AG04449 (cell line): ENCODE results near the gene MEI1.

Experiments used
- CTCF ChIA-PET: fragments of 350-600 bp; formaldehyde crosslinking; extraction: SDS; loops from one replicate; lab custom pipeline; 2021; ENCODE audit warnings: antibody characterized with exemption; lab: Yijun Ruan, JAX
- POLR2A ChIA-PET: fragments of 400-600, 350-600 bp; formaldehyde crosslinking; extraction: SDS; loops from one replicate; lab custom pipeline; 2020; ENCODE audit warnings: antibody characterized with exemption, inconsistent platforms; lab: Yijun Ruan, JAX
- DNase-seq: peaks from one replicate; pipeline ENCODE4 v3.0.0-alpha.2; 2010; ENCODE audit warnings: low read depth, low spot score
- H3K4me3 ChIP-seq: 2 replicates; pipeline ENCODE4 v1.5.1; 2011; ENCODE audit warnings: low read depth, mild to moderate bottlenecking, control low read depth, low read length
- TF ChIP-seq, protein P1 (sequence below): IDR thresholded peaks from one replicate; pipeline ENCODE4 v1.5.1; 2011; ENCODE audit warnings: mild to moderate bottlenecking, moderate library complexity, low read length, control low read depth, inconsistent platforms; ENCODE audit not compliant: insufficient read depth; ENCODE audit errors: missing control alignments

MEI1 gene

DNA sequence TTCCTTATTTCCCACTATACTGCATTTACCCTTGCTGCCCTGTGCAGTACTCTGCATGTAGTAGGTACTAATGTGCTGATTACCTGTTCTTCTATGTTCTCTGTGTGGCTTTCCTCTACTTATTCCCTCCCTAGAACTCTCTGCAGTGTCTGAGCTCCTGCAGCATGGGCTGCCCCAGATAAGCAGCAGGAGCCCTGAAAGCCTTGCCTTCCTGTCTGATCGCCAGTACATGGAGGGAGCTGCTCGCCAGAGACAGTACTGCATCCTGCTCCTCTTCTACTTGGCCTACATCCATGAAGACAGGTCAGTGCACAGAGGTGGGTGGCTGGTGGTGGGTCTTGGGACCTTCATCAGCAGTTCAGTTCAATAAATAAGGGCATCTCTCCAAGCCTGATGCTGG, 58.9 kb downstream of the MEI1 start:
- POLR2A ChIA-PET, result no interaction called here
- no peak overlapping the region for H3K4me3 ChIP-seq
- no peak for DNase-seq
- TF ChIP-seq, protein P1, sequence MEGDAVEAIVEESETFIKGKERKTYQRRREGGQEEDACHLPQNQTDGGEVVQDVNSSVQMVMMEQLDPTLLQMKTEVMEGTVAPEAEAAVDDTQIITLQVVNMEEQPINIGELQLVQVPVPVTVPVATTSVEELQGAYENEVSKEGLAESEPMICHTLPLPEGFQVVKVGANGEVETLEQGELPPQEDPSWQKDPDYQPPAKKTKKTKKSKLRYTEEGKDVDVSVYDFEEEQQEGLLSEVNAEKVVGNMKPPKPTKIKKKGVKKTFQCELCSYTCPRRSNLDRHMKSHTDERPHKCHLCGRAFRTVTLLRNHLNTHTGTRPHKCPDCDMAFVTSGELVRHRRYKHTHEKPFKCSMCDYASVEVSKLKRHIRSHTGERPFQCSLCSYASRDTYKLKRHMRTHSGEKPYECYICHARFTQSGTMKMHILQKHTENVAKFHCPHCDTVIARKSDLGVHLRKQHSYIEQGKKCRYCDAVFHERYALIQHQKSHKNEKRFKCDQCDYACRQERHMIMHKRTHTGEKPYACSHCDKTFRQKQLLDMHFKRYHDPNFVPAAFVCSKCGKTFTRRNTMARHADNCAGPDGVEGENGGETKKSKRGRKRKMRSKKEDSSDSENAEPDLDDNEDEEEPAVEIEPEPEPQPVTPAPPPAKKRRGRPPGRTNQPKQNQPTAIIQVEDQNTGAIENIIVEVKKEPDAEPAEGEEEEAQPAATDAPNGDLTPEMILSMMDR, result no peak
- CTCF ChIA-PET, result interaction anchor here (1.3 to 4.8 kb wide), 2 partner anchors 11 to 183 kb away, joined by 5 to 33 read pairs; no protein-coding TSS in a partner anchor

DNA sequence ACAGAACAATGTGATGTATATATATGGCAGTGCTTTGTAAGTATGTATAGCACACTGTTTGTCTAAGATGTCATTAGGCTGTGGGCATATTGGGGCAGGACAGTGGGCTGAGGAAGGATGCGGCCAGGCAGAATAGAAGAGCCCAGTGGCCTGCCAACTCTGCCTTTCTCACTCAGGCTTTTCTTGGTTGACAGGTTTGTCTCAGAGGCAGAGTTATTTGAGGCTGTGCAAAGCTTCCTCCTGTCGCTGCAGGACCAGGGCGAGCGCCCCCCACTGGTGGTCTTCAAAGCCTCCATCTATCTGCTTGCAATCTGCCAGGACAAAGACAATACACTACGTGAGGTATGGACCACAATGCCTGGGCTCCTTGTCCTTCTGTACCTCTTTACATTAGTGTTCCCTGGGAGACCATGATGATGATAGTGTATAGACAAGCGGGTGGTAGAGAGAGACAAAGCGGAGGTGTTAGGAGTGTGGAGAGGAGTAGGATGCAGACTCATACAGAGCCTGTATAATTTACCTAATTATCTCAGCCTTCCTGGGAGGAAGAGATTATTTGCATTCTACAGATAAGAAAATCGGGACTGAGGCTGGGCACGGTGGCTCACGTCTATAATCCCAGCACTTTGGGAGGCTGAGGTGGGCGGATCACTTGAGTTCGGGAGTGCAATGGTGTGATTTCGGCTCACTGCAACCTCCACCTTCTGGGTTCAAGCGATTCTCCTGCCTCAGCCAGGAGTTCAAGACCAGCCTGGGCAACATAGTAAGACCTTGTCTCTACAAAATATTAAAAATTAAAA, 63.9 kb downstream of the MEI1 start:
- DNase-seq, result no peak
- TF ChIP-seq, protein P1, result peak; percentile 33
- CTCF ChIA-PET, result interaction anchor here (0.9 to 1.0 kb wide), 3 partner anchors 17 to 66 kb away, joined by 3 to 5 read pairs (median 3); no protein-coding TSS in a partner anchor
- POLR2A ChIA-PET, result no interaction called here
- no peak overlapping the region for H3K4me3 ChIP-seq

- no peak for DNase-seq
- CTCF ChIA-PET, result interaction anchor here (0.9 to 2.5 kb wide), 4 partner anchors 8 to 159 kb away, joined by 3 to 15 read pairs (median 4); no protein-coding TSS in a partner anchor
- TF ChIP-seq, protein P1, result no peak
- POLR2A ChIA-PET, result no interaction called here
- H3K4me3 ChIP-seq, result no peak overlapping the region
These were observed 67.2 kb downstream of the MEI1 start for GRCh38 chr22:41766476-41766875.

GRCh38 chr22:41768430-41768829, 69.1 kb downstream of the MEI1 start:
- ChIA-PET CTCF (interaction anchor here (1.9 to 2.5 kb wide), 3 partner anchors 13 to 172 kb away, joined by 6 to 15 read pairs (median 6); no protein-coding TSS in a partner anchor), POLR2A (no interaction called here)
- no peak overlapping the region for H3K4me3 ChIP-seq
- no peak for DNase-seq
- TF ChIP-seq, protein P1, result no peak

DNA sequence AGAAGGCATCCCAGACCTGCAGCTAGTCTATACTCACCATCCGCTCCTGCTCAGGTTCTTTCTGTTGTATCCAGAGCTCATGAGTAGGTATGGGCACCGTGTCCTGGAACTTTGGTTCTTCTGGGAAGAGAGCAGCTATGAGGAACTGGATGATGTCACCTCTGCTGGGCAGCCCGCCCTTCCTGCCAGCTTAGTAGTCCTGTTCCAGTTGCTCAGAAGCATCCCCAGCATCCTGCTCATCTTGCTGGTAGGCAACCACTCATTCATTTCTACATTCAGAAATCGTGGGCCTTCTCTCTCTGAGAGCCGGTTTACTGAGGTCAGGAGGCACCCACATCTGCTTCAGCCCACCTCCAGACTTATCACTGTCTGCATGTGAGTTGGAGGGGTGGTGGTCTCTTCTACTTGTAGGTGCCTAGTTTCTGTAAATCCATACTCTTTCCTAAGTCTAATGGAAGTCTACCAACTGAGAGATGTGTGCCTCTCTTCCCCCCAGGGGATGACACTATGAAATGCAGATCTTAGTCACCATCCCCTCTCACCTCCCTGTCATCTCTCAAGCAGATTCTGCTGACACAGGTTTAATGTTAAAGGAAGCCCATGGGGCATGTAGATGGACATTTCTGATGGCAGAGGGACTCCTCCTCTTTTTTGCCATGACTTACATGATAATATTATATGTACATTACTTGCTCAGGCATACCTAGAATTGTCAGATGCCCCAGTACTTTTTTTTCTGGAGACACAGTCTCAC, 71.6 kb downstream of the MEI1 start:
- no peak overlapping the region for H3K4me3 ChIP-seq
- ChIA-PET POLR2A (interaction anchor here (0.5 kb wide), 1 partner anchor 378 kb away, joined by 3 read pairs; no protein-coding TSS in a partner anchor), CTCF (interaction anchor here (1.3 to 1.6 kb wide), 2 partner anchors 23 to 24 kb away, joined by 3 to 6 read pairs; no protein-coding TSS in a partner anchor)
- DNase-seq, result no peak
- TF ChIP-seq, protein P1, result no peak

GRCh38 chr22:41772198-41772597, 72.9 kb downstream of the MEI1 start:
- ChIA-PET CTCF (no interaction called here), POLR2A (no interaction called here)
- TF ChIP-seq, protein P1, result no peak
- H3K4me3 ChIP-seq, result no peak overlapping the region
- no peak for DNase-seq
